ENCODE data around the gene HAPLN1.

DNA sequence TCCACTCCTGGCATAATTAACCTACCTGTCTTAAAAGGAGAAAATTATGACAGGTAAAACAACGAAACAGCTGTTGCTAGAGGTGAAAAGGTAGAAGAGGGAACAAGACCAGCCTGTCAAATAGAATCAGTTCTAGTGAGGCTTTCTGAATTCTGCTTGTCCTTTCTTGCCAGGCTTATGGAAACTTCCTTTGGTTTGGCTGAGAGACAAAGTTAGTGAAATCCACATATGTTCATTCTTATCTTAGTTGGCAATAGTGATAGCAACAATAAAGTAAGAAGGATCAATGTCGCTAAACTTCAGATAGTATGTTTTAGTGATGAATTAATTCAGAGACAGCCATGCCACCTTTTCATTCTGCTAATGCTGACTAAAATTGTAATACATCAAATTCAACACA lies 34.4 kb downstream of the HAPLN1 start:
- TF ChIP-seq, protein P1, sequence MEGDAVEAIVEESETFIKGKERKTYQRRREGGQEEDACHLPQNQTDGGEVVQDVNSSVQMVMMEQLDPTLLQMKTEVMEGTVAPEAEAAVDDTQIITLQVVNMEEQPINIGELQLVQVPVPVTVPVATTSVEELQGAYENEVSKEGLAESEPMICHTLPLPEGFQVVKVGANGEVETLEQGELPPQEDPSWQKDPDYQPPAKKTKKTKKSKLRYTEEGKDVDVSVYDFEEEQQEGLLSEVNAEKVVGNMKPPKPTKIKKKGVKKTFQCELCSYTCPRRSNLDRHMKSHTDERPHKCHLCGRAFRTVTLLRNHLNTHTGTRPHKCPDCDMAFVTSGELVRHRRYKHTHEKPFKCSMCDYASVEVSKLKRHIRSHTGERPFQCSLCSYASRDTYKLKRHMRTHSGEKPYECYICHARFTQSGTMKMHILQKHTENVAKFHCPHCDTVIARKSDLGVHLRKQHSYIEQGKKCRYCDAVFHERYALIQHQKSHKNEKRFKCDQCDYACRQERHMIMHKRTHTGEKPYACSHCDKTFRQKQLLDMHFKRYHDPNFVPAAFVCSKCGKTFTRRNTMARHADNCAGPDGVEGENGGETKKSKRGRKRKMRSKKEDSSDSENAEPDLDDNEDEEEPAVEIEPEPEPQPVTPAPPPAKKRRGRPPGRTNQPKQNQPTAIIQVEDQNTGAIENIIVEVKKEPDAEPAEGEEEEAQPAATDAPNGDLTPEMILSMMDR (IDR thresholded peaks at IDR 0.05; ENCODE audit: poor library complexity, severe bottlenecking) = no peak
- no peak for TF ChIP-seq EZH2 (IDR thresholded peaks at IDR 0.05; ENCODE audit: borderline replicate concordance, insufficient read depth, low read length, poor library complexity, severe bottlenecking)
- TF ChIP-seq, protein P2, sequence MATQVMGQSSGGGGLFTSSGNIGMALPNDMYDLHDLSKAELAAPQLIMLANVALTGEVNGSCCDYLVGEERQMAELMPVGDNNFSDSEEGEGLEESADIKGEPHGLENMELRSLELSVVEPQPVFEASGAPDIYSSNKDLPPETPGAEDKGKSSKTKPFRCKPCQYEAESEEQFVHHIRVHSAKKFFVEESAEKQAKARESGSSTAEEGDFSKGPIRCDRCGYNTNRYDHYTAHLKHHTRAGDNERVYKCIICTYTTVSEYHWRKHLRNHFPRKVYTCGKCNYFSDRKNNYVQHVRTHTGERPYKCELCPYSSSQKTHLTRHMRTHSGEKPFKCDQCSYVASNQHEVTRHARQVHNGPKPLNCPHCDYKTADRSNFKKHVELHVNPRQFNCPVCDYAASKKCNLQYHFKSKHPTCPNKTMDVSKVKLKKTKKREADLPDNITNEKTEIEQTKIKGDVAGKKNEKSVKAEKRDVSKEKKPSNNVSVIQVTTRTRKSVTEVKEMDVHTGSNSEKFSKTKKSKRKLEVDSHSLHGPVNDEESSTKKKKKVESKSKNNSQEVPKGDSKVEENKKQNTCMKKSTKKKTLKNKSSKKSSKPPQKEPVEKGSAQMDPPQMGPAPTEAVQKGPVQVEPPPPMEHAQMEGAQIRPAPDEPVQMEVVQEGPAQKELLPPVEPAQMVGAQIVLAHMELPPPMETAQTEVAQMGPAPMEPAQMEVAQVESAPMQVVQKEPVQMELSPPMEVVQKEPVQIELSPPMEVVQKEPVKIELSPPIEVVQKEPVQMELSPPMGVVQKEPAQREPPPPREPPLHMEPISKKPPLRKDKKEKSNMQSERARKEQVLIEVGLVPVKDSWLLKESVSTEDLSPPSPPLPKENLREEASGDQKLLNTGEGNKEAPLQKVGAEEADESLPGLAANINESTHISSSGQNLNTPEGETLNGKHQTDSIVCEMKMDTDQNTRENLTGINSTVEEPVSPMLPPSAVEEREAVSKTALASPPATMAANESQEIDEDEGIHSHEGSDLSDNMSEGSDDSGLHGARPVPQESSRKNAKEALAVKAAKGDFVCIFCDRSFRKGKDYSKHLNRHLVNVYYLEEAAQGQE (IDR thresholded peaks at IDR 0.05; ENCODE audit: borderline replicate concordance) = no peak
- no peak for TF ChIP-seq POLR2AphosphoS5 (IDR thresholded peaks at IDR 0.05)
- no peak for TF ChIP-seq RAD21 (conservative IDR thresholded peaks at IDR 0.05)
- TF ChIP-seq TAF1 (IDR thresholded peaks at IDR 0.05; ENCODE audit: low read depth) = no peak
- TF ChIP-seq EP300 (conservative IDR thresholded peaks at IDR 0.05; ENCODE audit: poor library complexity, severe bottlenecking) = no peak
- no peak for TF ChIP-seq MXI1 (conservative IDR thresholded peaks at IDR 0.05; ENCODE audit: poor library complexity, severe bottlenecking)

All from neural cell (in vitro differentiated cells).